DMS 273 (cell line): ENCODE results near the gene CDCA5.

Experiments
- DNase-seq: peaks from one replicate; lab custom pipeline; 2025; ENCODE audit not compliant: unreplicated experiment; lab: John Stamatoyannopoulos, UW

Gene CDCA5

GRCh38 chr11:65083834-65084597, at the start of gene CDCA5, which contains the start of gene ZFPL1:
Gene CDCA5, minus strand, starts transcription at chr11:65084040. Its CDS starts 62 bp downstream, at chr11:65083978.
Gene ZFPL1, plus strand, starts transcription at chr11:65084222. Its CDS starts 477 bp downstream, at chr11:65084699.
- DNase-seq = peak; percentile 97

- DNase-seq = no peak
Observed at GRCh38 chr11:65132988-65133700, 49.3 kb upstream of the CDCA5 start.

GRCh38 chr11:65132238-65132987, 48.6 kb upstream of the CDCA5 start:
- no peak for DNase-seq

- no peak for DNase-seq
Observed at GRCh38 chr11:65131895-65132237, 48.0 kb upstream of the CDCA5 start.

- no peak for DNase-seq
Observed at GRCh38 chr11:65131417-65131776, 47.6 kb upstream of the CDCA5 start.

GRCh38 chr11:65130631-65131416, 47.0 kb upstream of the CDCA5 start:
- DNase-seq = no peak

GRCh38 chr11:65129649-65130441, 46.0 kb upstream of the CDCA5 start:
- peak; percentile 37 for DNase-seq

- DNase-seq = no peak
Observed at GRCh38 chr11:65128182-65129145, 44.6 kb upstream of the CDCA5 start.

- no peak for DNase-seq
Observed at GRCh38 chr11:65127473-65128181, 43.8 kb upstream of the CDCA5 start.

- no peak for DNase-seq
Observed at GRCh38 chr11:65126624-65127274, 42.9 kb upstream of the CDCA5 start.

- DNase-seq = no peak
Observed at GRCh38 chr11:65125197-65126056, 41.6 kb upstream of the CDCA5 start.

GRCh38 chr11:65124480-65125196, 40.8 kb upstream of the CDCA5 start:
- DNase-seq = no peak

GRCh38 chr11:65121865-65122696, 38.2 kb upstream of the CDCA5 start, which contains the start of the genes FAU and MRPL49:
Gene FAU, minus strand, starts transcription at chr11:65122134. Its CDS starts 321 bp downstream, at chr11:65121813.
Gene MRPL49, plus strand, starts transcription at chr11:65122321. Its CDS starts 26 bp downstream, at chr11:65122347.
- DNase-seq = peak; percentile 97

GRCh38 chr11:65121447-65121864, 37.6 kb upstream of the CDCA5 start:
- DNase-seq = no peak

GRCh38 chr11:65120831-65121230, 37.0 kb upstream of the CDCA5 start:
- no peak for DNase-seq
